Measurements from ENCODE around the gene PCDHA6. TPM values are rescaled to one million over a fixed set of nuclear protein-coding genes. Genes with fewer than 3 reads are reported as not detected.

Gene PCDHA6
- total and polyA plus RNA-seq, 2 of the 8 experiments (the other 6 are each of a cell fraction or from before 2014, with no cell fraction given) = 0.71 to 7.1 TPM

GRCh38 chr5:140795259-140795641 lies 32.5 kb upstream of the PCDHA6 start:
- Histone ChIP-seq H2BK12ac (ENCODE audit: low read depth, low read length) (no peak overlapping the region), H3K9me3 (ENCODE audit: insufficient read depth in 2 of 2, low read depth in 1 of 2, low read length in 1 of 2) (peaks cover 3 to 16% of the 10 kb centered on the region in 2 experiments; a peak in 3 of 4 replicates), H3K9ac (replicated peaks in 1 of 4; ENCODE audit: extremely low read depth in 1 of 4, low read depth in 3 of 4, low read length in 3 of 4) (no peak overlapping the region; a peak in 1 of 7 replicates), H2BK20ac (ENCODE audit: low read length) (no peak overlapping the region), H3K18ac (ENCODE audit: extremely low read depth, low read length) (no peak overlapping the region), H4K91ac (replicated peaks; ENCODE audit: insufficient read length, low read length) (no peak overlapping the region), H3K56ac (replicated peaks; ENCODE audit: insufficient read length, low read depth, low read length) (no peak overlapping the region), H2AFZ (ENCODE audit: low read length) (no peak overlapping the region), H4K5ac (ENCODE audit: insufficient read length, low read depth, low read length) (no peak overlapping the region), H3K23ac (ENCODE audit: insufficient read length) (no peak overlapping the region), H3K4ac (replicated peaks; ENCODE audit: insufficient read length, low read depth, low read length) (no peak overlapping the region), H3K79me2 (ENCODE audit: control insufficient read depth in 1 of 2, insufficient read depth in 2 of 2, low read length in 2 of 2) (no peaks in the 10 kb centered on the region), H2BK120ac (replicated peaks; ENCODE audit: low read depth, low read length) (no peak overlapping the region), H2AK5ac (ENCODE audit: low read depth, low read length) (no peak overlapping the region), H2BK5ac (ENCODE audit: low read depth, low read length) (no peak overlapping the region), H3K27me3 (replicated peaks in 1 of 4; ENCODE audit: control insufficient read depth in 3 of 4, extremely low read depth in 1 of 4, insufficient read depth in 3 of 4, low read length in 3 of 4) (no peaks in the 10 kb centered on the region), H3K4me1 (replicated peaks in 1 of 4; ENCODE audit: control insufficient read depth in 3 of 4, insufficient read depth in 4 of 4, low read length in 3 of 4) (no peaks in the 10 kb centered on the region), H3K27ac (ENCODE audit: low read depth, low read length) (no peak overlapping the region), H3K4me2 (ENCODE audit: insufficient read depth in 1 of 2, low read depth in 2 of 2, low read length in 2 of 2) (peak overlapping the region; percentile 56 to 81), H2BK15ac (ENCODE audit: low read length) (no peak overlapping the region), H3K23me2 (ENCODE audit: low read depth, low read length) (no peaks in the 10 kb centered on the region), H3K36me3 (ENCODE audit: control insufficient read depth in 2 of 4, insufficient read depth in 4 of 4, low read length in 3 of 4) (peaks cover 0 to 10% (median 0%) of the 10 kb centered on the region in 4 experiments; a peak in 1 of 8 replicates), H4K20me1 (replicated peaks in 1 of 2; ENCODE audit: control insufficient read depth in 1 of 2, insufficient read depth in 2 of 2, low read length in 2 of 2) (no peaks in the 10 kb centered on the region), H3K4me3 (ENCODE audit: extremely low read depth in 1 of 4, insufficient read depth in 2 of 4, low read depth in 3 of 4, low read length in 4 of 4) (peak overlapping the region; percentile 51 to 86 (median 58)), H3K79me1 (ENCODE audit: low read depth, low read length) (no peaks in the 10 kb centered on the region), H4K8ac (ENCODE audit: extremely low read depth, insufficient read depth, low read length) (no peak overlapping the region), H3K14ac (ENCODE audit: insufficient read length) (no peak overlapping the region)
- FAIRE-seq (no peak), DNase-seq (ENCODE audit: low read depth in 1 of 2, low spot score in 2 of 2) (no peak)
- ChIA-PET POLR2A (ENCODE audit: partially characterized antibody) (interaction anchor here (1.5 to 1.6 kb wide), 2 partner anchors 9 to 12 kb away, joined by 3 to 4 read pairs; partner anchors contain the start of gene PCDHA1), CTCF (ENCODE audit: partially characterized antibody) (interaction anchor here (0.6 to 5.7 kb wide), 28 partner anchors 8 to 720 kb away, joined by 3 to 59 read pairs (median 4); partner anchors contain the start of genes PCDHA1, PCDHA4, PCDHA6 and PCDHA8)
- 57% methylated on average over 15 of the region's 15 CpGs; no CpG with 5 or more reads in 1 of the 2 experiments for WGBS, 2 experiments (ENCODE audit: extremely low coverage in 1 of 2, insufficient coverage in 1 of 2, insufficient read length in 1 of 2, insufficient replicate concordance in 2 of 2, low coverage in 1 of 2, low lambda C conversion rate in 2 of 2, missing lambda C conversion rate in 1 of 2)
- TF ChIP-seq, protein P1, sequence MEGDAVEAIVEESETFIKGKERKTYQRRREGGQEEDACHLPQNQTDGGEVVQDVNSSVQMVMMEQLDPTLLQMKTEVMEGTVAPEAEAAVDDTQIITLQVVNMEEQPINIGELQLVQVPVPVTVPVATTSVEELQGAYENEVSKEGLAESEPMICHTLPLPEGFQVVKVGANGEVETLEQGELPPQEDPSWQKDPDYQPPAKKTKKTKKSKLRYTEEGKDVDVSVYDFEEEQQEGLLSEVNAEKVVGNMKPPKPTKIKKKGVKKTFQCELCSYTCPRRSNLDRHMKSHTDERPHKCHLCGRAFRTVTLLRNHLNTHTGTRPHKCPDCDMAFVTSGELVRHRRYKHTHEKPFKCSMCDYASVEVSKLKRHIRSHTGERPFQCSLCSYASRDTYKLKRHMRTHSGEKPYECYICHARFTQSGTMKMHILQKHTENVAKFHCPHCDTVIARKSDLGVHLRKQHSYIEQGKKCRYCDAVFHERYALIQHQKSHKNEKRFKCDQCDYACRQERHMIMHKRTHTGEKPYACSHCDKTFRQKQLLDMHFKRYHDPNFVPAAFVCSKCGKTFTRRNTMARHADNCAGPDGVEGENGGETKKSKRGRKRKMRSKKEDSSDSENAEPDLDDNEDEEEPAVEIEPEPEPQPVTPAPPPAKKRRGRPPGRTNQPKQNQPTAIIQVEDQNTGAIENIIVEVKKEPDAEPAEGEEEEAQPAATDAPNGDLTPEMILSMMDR (IDR thresholded peaks at IDR 0.05; ENCODE audit: control extremely low read depth in 1 of 3, insufficient read depth in 1 of 3, low read depth in 1 of 3, low read length in 3 of 3) = peak in 2 of 3 experiments; percentile 54 to 59; a peak in 2 of 4 replicates
- peak; percentile 40 for TF ChIP-seq KDM4A (IDR thresholded peaks at IDR 0.05; ENCODE audit: low read depth, low read length, severe bottlenecking)
- TF ChIP-seq NANOG (IDR thresholded peaks at IDR 0.05; ENCODE audit: insufficient read depth, low read depth, low read length, poor library complexity, severe bottlenecking) = no peak
- TF ChIP-seq ASH2L (IDR thresholded peaks at IDR 0.05; ENCODE audit: low read length) = peak; percentile 30
- 0 out of 4 replicates have a peak, but pooled peaks of 1 of the 2 experiments have one; percentile 32 for TF ChIP-seq SIN3A (conservative IDR thresholded peaks at IDR 0.05 in 1 of 2, IDR thresholded peaks at IDR 0.05 in 1 of 2; ENCODE audit: low read depth in 1 of 2, low read length in 2 of 2)
